ENCODE results near the gene SPATS2. TPM values are rescaled to one million over a fixed set of nuclear protein-coding genes. Genes with fewer than 3 reads are reported as not detected.
"Not testable (repeated sequence)": the region's sequence is repeated elsewhere in the genome, so short reads cannot be mapped to it uniquely, and the experiment has no call there.

Gene SPATS2
- total RNA-seq, 2 experiments from 2014 or later, result 11.3 to 18.1 TPM

DNA sequence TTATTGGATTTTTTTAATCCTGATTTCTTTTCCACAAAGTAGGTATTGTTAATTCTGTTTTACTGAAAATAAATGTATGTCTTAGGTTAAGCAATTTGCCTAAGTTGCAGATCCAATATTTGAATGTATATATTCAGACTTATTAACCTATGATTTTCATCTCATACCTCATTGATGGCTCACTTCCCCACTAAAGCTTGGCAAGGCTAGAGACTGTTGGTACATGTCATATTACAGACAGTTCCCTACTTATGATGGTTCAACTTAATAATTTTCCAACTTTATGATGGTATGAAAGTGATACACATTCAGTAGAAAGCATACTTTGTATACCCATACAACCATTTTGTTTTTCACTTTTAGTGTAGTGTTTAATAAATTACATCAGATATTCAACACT lies 138.4 kb downstream of the SPATS2 start:
- no peak for ATAC-seq
- H3K4me3 Mint-ChIP-seq, result no peak overlapping the region
- H3K27me3 Mint-ChIP-seq, result no peaks in the 10 kb centered on the region
- CTCF ChIA-PET, result interaction anchor here (2.8 to 15.6 kb wide), 2 partner anchors 8 to 146 kb away, joined by 22 to 260 read pairs; no protein-coding TSS in a partner anchor
- H3K9me3 Mint-ChIP-seq (ENCODE audit: low read depth), result no peaks in the 10 kb centered on the region
- peaks cover 3% of the 10 kb centered on the region for H3K36me3 Mint-ChIP-seq
- peaks cover 2% of the 10 kb centered on the region for H3K4me1 Mint-ChIP-seq
- no peak overlapping the region for H3K27ac Mint-ChIP-seq
- no peak for DNase-seq

DNA sequence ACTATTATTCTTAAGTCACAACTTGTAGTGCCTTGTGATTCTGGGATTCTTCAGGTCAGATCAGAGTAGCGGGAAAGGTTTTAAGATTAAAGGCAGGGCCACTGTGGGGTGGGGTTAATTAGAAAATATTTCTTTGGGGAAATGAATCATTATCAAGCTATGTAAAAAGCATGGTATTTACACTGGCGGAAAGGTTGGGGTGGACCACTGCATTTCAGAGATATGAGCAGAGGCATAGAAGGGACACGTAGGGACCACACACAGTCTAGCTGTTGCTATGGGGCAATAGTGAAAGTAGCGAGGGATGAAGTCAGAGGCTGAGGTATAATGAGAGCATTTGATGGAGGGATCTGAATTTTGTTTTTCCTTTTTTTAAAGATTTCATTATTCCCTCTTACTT lies 139.9 kb downstream of the SPATS2 start:
- no peaks in the 10 kb centered on the region for H3K4me1 Mint-ChIP-seq
- H3K36me3 Mint-ChIP-seq, result peaks cover 3% of the 10 kb centered on the region
- no peak overlapping the region for H3K27ac Mint-ChIP-seq
- H3K4me3 Mint-ChIP-seq, result no peak overlapping the region
- no peaks in the 10 kb centered on the region for H3K27me3 Mint-ChIP-seq
- ATAC-seq, result no peak
- CTCF ChIA-PET, result interaction anchor here (15.6 kb wide), 1 partner anchor 147 kb away, joined by 260 read pairs; no protein-coding TSS in a partner anchor
- no peaks in the 10 kb centered on the region for H3K9me3 Mint-ChIP-seq (ENCODE audit: low read depth)
- no peak for DNase-seq

DNA sequence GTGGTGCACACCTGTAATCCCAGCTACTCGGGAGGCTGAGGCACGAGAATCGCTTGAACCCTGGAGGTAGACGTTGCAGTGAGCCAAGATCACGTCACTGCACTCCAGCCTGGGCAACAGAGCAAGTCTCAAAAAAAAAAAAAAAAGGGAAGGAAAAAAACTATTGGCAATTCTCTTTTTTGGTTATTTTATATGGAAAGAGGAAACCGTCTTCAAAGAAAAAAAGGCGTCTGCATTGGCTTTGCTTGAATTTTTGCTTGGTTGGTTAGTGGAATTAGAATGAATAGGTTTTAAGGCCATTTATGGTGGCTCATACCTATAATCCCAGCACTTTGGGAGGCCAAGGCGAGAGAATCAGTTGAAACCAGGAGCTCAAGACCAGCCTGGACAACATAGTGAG lies 142.4 kb downstream of the SPATS2 start:
- H3K27me3 Mint-ChIP-seq; ATAC-seq; H3K27ac Mint-ChIP-seq; H3K4me1 Mint-ChIP-seq; H3K36me3 Mint-ChIP-seq; DNase-seq; H3K4me3 Mint-ChIP-seq; H3K9me3 Mint-ChIP-seq (ENCODE audit: low read depth): not testable (repeated sequence)
- CTCF ChIA-PET, result interaction anchor here (0.7 to 15.6 kb wide), 5 partner anchors 44 to 1597 kb away, joined by 3 to 260 read pairs (median 3); partner anchors contain the start of gene DNAJC22

DNA sequence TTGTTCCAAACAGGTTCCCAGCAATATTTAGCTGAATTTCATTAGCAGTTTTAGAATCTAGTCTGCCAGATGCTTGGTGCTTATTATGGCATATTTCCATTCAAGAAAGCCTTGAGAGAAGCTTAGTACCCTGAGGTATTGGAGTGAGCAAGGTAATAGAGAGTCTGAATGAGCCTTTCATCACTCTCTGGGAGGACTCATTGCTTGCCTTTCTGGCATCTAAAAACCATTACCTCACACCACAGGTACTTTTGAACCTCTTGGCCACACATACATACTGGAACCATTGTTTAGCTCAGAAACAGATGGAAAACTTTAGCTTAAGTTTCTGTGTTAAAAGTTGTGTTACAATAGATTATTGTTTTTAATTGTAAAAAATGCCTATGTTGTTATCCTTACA lies 144.1 kb downstream of the SPATS2 start:
- H3K4me1 Mint-ChIP-seq, result peaks cover 2% of the 10 kb centered on the region
- no peak for ATAC-seq
- no peaks in the 10 kb centered on the region for H3K27me3 Mint-ChIP-seq
- H3K36me3 Mint-ChIP-seq, result no peaks in the 10 kb centered on the region
- no peak overlapping the region for H3K4me3 Mint-ChIP-seq
- DNase-seq, result no peak
- CTCF ChIA-PET, result interaction anchor here (1.2 to 15.6 kb wide), 6 partner anchors 10 to 164 kb away, joined by 3 to 260 read pairs (median 8); partner anchors contain the start of genes DNAJC22 and SPATS2
- H3K9me3 Mint-ChIP-seq (ENCODE audit: low read depth), result no peaks in the 10 kb centered on the region
- H3K27ac Mint-ChIP-seq, result no peak overlapping the region

DNA sequence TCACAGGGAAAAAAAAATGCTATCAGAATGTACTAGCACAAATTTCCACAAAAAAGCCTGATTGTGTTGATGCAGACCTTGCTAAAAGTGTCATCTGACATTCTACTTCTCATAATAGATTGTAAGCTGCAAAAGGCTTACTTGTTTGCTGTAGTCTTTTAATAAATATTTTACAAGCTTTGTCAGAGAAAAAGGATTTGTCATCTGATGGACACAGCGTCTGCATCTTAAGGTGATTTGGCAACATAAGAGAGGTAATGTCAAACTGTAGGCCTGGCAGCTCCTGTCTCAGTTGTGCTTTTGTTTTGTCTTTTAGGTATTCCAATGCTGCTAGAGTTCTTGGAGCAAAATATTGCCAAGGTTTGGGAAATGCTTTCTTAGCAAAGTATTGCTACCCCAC lies 145.3 kb downstream of the SPATS2 start:
- no peak for DNase-seq
- Mint-ChIP-seq H3K4me3 (no peak overlapping the region), H3K9me3 (ENCODE audit: low read depth) (no peaks in the 10 kb centered on the region), H3K27ac (no peak overlapping the region), H3K36me3 (no peaks in the 10 kb centered on the region), H3K4me1 (peaks cover 2% of the 10 kb centered on the region), H3K27me3 (no peaks in the 10 kb centered on the region)
- no peak for ATAC-seq
- CTCF ChIA-PET, result interaction anchor here (0.6 to 15.6 kb wide), 17 partner anchors 8 to 711 kb away, joined by 3 to 260 read pairs (median 4); partner anchors contain the start of genes DNAJC22 and SPATS2

DNA sequence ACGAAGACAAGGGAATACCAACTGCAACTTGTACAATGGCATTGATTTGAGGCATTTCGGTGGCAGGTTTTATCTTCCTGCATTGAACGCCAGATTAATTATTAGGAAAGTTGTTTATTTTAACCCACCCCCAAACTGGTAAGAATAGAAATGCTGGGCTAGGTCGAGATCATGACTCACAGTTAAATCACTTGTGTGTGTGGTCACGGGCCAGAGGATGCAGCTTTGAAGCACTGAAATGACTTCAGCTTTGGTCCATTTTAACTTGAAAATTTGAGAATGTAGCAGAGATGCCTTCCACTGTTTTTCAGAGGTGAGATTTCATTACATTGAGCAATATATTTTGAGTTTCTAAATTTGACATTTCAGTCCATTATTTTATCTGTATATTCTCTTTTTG lies 148.0 kb downstream of the SPATS2 start:
- CTCF ChIA-PET, result interaction anchor here (1.3 to 15.6 kb wide), 9 partner anchors 11 to 226 kb away, joined by 3 to 260 read pairs (median 20); partner anchors contain the start of genes DNAJC22, MCRS1 and SPATS2
- no peak overlapping the region for H3K27ac Mint-ChIP-seq
- ATAC-seq (no peak), DNase-seq (no peak)
- peaks cover 3% of the 10 kb centered on the region for H3K4me1 Mint-ChIP-seq
- H3K27me3 Mint-ChIP-seq, result no peaks in the 10 kb centered on the region
- H3K4me3 Mint-ChIP-seq, result no peak overlapping the region
- H3K9me3 Mint-ChIP-seq (ENCODE audit: low read depth), result no peaks in the 10 kb centered on the region
- peaks cover 2% of the 10 kb centered on the region for H3K36me3 Mint-ChIP-seq

DNA sequence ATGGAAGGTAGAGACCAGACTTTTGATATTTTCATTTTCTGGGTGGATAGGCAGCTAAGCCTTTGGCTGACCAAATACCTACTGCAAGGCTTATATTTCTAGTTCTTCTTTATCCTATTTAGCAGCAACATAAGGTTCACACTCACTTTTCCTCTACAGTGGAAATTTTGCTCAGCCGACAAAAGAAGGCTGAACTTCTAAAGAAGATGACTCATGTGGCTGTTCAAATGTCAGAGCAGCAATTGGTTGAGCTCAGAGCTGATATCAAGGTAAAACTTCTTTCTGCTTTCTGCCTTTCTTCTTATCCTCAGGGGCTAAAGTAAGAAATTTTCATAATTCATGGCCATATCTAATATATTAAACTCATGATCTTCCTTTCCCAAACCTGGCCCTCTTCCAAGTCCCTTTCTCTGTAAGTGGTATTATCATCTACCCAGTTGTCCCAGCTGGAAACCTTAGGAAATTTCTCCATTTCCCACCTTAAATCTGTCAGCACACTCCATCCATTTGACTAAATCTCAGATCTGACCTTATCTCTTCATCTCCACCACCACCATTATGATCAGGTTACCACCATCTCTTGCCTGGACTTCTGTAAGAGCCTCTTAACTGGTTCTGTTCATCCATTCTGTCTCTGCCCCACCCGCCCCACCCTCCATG lies 151.8 kb downstream of the SPATS2 start:
- Mint-ChIP-seq H3K36me3 (peaks cover 2% of the 10 kb centered on the region), H3K4me3 (no peak overlapping the region), H3K9me3 (ENCODE audit: low read depth) (no peaks in the 10 kb centered on the region), H3K27me3 (no peaks in the 10 kb centered on the region), H3K4me1 (peaks cover 3% of the 10 kb centered on the region), H3K27ac (no peak overlapping the region)
- CTCF ChIA-PET, result interaction anchor here (0.9 to 3.1 kb wide), 4 partner anchors 160 to 177 kb away, joined by 3 to 11 read pairs (median 4); partner anchors contain the start of gene DNAJC22
- ATAC-seq, result no peak
- DNase-seq, result no peak

DNA sequence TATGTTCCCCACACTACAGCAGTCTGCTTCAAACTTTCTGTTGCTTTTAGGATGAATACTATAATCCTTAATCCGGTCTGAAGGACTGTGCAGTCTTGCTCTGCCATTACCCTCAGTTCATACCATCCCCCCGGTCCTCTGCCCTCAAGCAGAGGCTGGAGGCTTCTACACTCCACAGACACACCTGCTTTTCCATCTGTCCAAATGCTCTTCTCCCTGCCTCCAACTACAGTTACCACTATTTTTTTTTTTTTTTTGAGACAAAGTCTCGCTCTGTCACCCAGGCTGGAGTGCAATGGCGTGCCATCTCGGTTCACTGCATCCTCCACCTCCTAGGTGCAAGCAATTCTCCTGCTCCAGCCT lies 152.3 kb downstream of the SPATS2 start:
- peaks cover 2% of the 10 kb centered on the region for H3K36me3 Mint-ChIP-seq
- DNase-seq (no peak), ATAC-seq (no peak)
- no peak overlapping the region for H3K4me3 Mint-ChIP-seq
- H3K27me3 Mint-ChIP-seq, result no peaks in the 10 kb centered on the region
- H3K9me3 Mint-ChIP-seq (ENCODE audit: low read depth), result no peaks in the 10 kb centered on the region
- CTCF ChIA-PET, result interaction anchor here (0.8 to 1.4 kb wide), 3 partner anchors 61 to 177 kb away, joined by 3 to 6 read pairs (median 3); no protein-coding TSS in a partner anchor
- no peak overlapping the region for H3K27ac Mint-ChIP-seq
- H3K4me1 Mint-ChIP-seq, result peaks cover 3% of the 10 kb centered on the region

DNA sequence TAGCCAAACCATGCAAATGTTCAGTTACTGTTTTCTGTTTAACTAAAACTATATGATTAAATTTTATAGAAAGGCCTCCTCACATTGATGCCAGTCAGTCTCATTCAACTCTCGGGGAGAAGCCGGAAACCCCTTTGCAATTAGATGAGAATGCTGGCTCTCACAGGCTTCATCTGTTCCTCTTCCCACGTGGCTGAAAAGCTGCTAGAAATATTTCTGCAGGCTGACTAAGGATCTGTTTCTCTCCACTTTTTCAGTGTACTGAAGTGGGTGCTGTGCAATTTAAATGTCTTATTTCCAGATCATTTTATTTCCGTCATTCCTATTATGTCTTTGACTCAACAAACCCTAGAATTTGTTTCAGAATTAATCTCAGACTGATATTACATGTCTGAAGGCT lies 154.1 kb downstream of the SPATS2 start:
- ATAC-seq (no peak), DNase-seq (no peak)
- no peaks in the 10 kb centered on the region for H3K27me3 Mint-ChIP-seq
- CTCF ChIA-PET, result interaction anchor here (0.6 to 1.3 kb wide), 2 partner anchors 59 to 177 kb away, joined by 3 read pairs; no protein-coding TSS in a partner anchor
- H3K36me3 Mint-ChIP-seq, result peaks cover 7% of the 10 kb centered on the region
- peaks cover 2% of the 10 kb centered on the region for H3K4me1 Mint-ChIP-seq
- peak overlapping the region; percentile 4 for H3K27ac Mint-ChIP-seq
- no peak overlapping the region for H3K4me3 Mint-ChIP-seq
- H3K9me3 Mint-ChIP-seq (ENCODE audit: low read depth), result no peaks in the 10 kb centered on the region

DNA sequence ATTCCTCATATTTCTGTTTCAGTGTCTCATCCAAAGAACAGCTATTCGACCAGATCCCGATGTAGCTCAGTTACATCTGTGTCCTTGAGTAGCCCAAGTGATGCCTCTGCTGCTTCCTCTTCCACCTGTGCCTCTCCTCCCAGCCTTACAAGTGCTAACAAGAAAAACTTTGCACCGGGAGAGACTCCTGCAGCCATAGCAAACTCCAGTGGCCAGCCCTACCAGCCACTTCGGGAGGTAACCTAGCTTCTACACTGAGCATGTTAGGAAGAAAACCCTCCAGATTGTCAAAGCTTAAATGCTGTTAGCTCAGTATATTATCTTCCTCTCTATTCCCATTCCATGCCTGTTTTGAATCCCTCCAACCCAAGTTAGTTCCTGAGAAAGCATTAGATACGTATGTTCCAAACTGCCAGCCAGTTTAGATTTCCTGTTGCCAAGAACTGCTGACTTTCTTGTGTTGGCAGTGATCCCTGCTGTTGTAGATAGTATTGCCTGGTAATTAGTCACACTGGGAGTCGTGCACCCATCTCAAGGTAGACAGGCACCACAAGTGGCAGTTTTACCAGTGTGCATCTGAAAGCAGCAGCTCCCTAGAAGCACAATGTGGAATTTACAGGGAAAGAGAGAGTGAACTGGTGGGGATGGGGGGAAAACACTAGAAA lies 157.5 kb downstream of the SPATS2 start:
- peaks cover 3% of the 10 kb centered on the region for H3K4me1 Mint-ChIP-seq
- no peaks in the 10 kb centered on the region for H3K27me3 Mint-ChIP-seq
- no peaks in the 10 kb centered on the region for H3K9me3 Mint-ChIP-seq (ENCODE audit: low read depth)
- ATAC-seq, result no peak
- DNase-seq, result no peak
- peaks cover 5% of the 10 kb centered on the region for H3K36me3 Mint-ChIP-seq
- H3K27ac Mint-ChIP-seq, result no peak overlapping the region
- CTCF ChIA-PET, result interaction anchor here (0.7 to 4.6 kb wide), 4 partner anchors 12 to 177 kb away, joined by 3 to 15 read pairs (median 5); no protein-coding TSS in a partner anchor
- H3K4me3 Mint-ChIP-seq, result no peak overlapping the region

DNA sequence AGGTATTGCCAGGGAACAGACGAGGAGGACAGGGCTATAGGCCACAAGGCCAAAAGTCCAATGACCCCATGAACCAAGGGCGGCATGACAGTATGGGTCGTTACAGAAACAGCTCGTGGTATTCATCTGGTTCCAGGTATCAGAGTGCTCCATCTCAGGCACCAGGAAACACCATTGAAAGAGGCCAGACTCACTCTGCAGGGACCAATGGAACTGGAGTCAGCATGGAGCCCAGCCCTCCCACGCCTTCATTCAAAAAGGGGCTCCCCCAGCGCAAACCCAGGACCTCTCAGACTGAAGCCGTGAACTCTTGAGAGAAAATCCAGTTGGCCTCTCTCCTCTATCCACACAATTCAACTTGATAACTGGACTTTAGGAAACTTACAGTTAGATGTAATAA lies 158.7 kb downstream of the SPATS2 start:
- H3K9me3 Mint-ChIP-seq (ENCODE audit: low read depth), result no peaks in the 10 kb centered on the region
- CTCF ChIA-PET, result interaction anchor here (1.3 to 4.6 kb wide), 4 partner anchors 12 to 168 kb away, joined by 3 to 15 read pairs (median 10); no protein-coding TSS in a partner anchor
- no peak overlapping the region for H3K27ac Mint-ChIP-seq

DNA sequence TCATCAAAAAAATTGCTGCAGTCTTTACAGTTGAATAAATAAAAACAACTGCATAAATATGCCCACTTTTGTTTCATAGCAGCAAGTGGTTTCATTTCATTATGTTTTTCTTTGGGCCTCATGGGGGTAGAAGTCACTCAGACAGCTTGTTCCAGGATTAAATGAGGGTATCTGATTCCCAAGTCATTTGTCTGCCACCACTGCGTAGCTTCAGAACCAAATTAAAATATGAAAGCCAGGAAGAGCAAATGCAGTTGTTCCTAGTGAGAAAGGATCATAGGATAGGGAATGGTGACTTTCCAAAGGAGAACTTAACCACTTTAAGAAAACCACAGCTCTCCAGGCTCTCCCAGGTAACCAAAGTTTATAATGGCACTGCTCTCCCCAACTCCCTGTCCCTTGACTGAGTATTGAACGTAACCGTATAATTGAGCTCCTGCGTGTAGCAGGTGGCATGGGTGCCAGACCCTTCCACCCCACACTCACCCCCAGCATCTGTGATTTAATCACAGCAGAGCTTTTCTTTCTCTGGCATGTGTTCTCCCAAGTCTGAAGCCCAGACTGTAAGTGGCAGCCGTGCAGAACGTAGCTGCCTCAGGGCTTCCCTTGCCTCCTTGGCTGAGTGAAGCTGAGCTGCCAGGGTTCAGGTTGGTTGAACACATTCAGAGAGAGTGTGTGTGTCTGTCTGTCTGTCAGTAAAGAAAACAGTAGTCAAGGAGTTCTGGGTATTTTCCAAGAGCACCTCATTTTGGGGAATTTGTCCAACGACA lies 160.3 kb downstream of the SPATS2 start:
- no peaks in the 10 kb centered on the region for H3K9me3 Mint-ChIP-seq (ENCODE audit: low read depth)
- H3K4me3 Mint-ChIP-seq, result no peak overlapping the region
- DNase-seq, result peak; percentile 34

More for the DNA sequence above, 158.7 kb downstream of the SPATS2 start:
- H3K36me3 Mint-ChIP-seq, result peaks cover 5% of the 10 kb centered on the region
- no peaks in the 10 kb centered on the region for H3K27me3 Mint-ChIP-seq
- H3K4me1 Mint-ChIP-seq, result peaks cover 3% of the 10 kb centered on the region
- no peak overlapping the region for H3K4me3 Mint-ChIP-seq
- no peak for ATAC-seq
- DNase-seq, result peak; percentile 26

DNA sequence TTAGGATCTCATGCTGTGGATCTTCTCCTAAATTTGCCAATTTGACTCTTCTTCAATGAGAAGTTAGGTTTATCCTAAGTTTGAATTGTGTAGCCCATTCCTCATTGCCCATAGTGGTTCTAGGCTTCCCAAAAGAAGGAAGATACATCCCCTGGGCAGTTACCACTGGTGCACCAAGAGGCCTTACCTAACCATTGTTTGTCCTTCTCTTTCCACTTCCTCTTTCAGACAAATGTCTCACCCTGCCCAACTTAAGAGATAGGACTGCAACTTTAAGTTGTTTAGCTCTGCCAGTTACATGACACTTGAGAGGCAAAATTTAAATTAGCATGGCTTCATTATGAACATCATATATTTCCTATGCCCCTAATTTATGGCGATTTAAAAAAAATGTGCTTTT lies 162.2 kb downstream of the SPATS2 start:
- H3K27me3 Mint-ChIP-seq, result no peaks in the 10 kb centered on the region
- no peak overlapping the region for H3K27ac Mint-ChIP-seq
- peaks cover 3% of the 10 kb centered on the region for H3K4me1 Mint-ChIP-seq
- H3K36me3 Mint-ChIP-seq, result peaks cover 5% of the 10 kb centered on the region
- H3K4me3 Mint-ChIP-seq, result no peak overlapping the region
- ATAC-seq, result no peak
- H3K9me3 Mint-ChIP-seq (ENCODE audit: low read depth), result no peaks in the 10 kb centered on the region
- CTCF ChIA-PET, result interaction anchor here (1.0 to 1.1 kb wide), 2 partner anchors 15 to 171 kb away, joined by 6 read pairs; no protein-coding TSS in a partner anchor
- peak; percentile 15 for DNase-seq

More for the DNA sequence above, 160.3 kb downstream of the SPATS2 start:
- peaks cover 5% of the 10 kb centered on the region for H3K36me3 Mint-ChIP-seq
- CTCF ChIA-PET, result interaction anchor here (0.9 to 4.6 kb wide), 4 partner anchors 10 to 169 kb away, joined by 3 to 15 read pairs (median 10); no protein-coding TSS in a partner anchor
- H3K27ac Mint-ChIP-seq, result no peak overlapping the region
- ATAC-seq, result no peak
- H3K27me3 Mint-ChIP-seq, result no peaks in the 10 kb centered on the region
- peaks cover 3% of the 10 kb centered on the region for H3K4me1 Mint-ChIP-seq

Measured in activated CD8-positive, alpha-beta memory T cell treated with anti-CD3 and anti-CD28 coated beads, Interleukin-2, amount 10 ng/mL, durations not matched to agents 7 days and 5 days (primary cell).